Kidney glomerular epithelial cell (primary cell): Measurements from ENCODE around the gene DHX32.
A peak's percentile ranks its signal among the peaks of the same experiment; 100 is the strongest.

Source experiments
- DNase-seq: peaks from one replicate; lab custom pipeline; 2025; lab: John Stamatoyannopoulos, UW

The DHX32 gene

GRCh38 chr10:125849448-125849847, 31.6 kb downstream of the DHX32 start:
- DNase-seq, result no peak

- DNase-seq, result no peak
These were observed 32.2 kb downstream of the DHX32 start for GRCh38 chr10:125848857-125849256.

GRCh38 chr10:125848371-125848770, 32.7 kb downstream of the DHX32 start:
- DNase-seq, result no peak

- no peak for DNase-seq
These were observed 34.2 kb downstream of the DHX32 start for GRCh38 chr10:125846894-125847293.

GRCh38 chr10:125845617-125846016, 35.5 kb downstream of the DHX32 start:
- DNase-seq, result no peak

- no peak for DNase-seq
These were observed 36.3 kb downstream of the DHX32 start for GRCh38 chr10:125844751-125845221.

- no peak for DNase-seq
These were observed 37.3 kb downstream of the DHX32 start for GRCh38 chr10:125843603-125844329.

- DNase-seq, result no peak
These were observed 40.1 kb downstream of the DHX32 start for GRCh38 chr10:125840955-125841354.

- no peak for DNase-seq
These were observed 40.7 kb downstream of the DHX32 start for GRCh38 chr10:125840406-125840805.

GRCh38 chr10:125838802-125839575, 42.1 kb downstream of the DHX32 start:
- no peak for DNase-seq

- no peak for DNase-seq
These were observed 44.3 kb downstream of the DHX32 start for GRCh38 chr10:125836746-125837145.

- no peak for DNase-seq
These were observed 52.8 kb downstream of the DHX32 start for GRCh38 chr10:125828311-125828710.

GRCh38 chr10:125827133-125827532, 54.0 kb downstream of the DHX32 start:
- DNase-seq, result no peak

- no peak for DNase-seq
These were observed 56.4 kb downstream of the DHX32 start for GRCh38 chr10:125824736-125825135.

GRCh38 chr10:125823663-125824251, 57.3 kb downstream of the DHX32 start:
- no peak for DNase-seq

- peak; percentile 98 for DNase-seq
These were observed 58.0 kb downstream of the DHX32 start, which contains the start of the genes BCCIP and UROS for GRCh38 chr10:125822878-125823662. BCCIP (plus strand) TSS chr10:125823546; CDS start chr10:125823558, 12 bp downstream. UROS (minus strand) TSS chr10:125823258; CDS start chr10:125816499, 6,759 bp downstream.

GRCh38 chr10:125820701-125821100, 60.4 kb downstream of the DHX32 start:
- no peak for DNase-seq

- DNase-seq, result no peak
These were observed 63.6 kb downstream of the DHX32 start for GRCh38 chr10:125817337-125817946.

- DNase-seq, result no peak
These were observed 64.5 kb downstream of the DHX32 start for GRCh38 chr10:125816548-125816947.

GRCh38 chr10:125815764-125816163, 65.3 kb downstream of the DHX32 start:
- no peak for DNase-seq

- DNase-seq, result no peak
These were observed 68.9 kb downstream of the DHX32 start for GRCh38 chr10:125812128-125812750.
